ENCODE results near the gene ANKDD1A.

DNA sequence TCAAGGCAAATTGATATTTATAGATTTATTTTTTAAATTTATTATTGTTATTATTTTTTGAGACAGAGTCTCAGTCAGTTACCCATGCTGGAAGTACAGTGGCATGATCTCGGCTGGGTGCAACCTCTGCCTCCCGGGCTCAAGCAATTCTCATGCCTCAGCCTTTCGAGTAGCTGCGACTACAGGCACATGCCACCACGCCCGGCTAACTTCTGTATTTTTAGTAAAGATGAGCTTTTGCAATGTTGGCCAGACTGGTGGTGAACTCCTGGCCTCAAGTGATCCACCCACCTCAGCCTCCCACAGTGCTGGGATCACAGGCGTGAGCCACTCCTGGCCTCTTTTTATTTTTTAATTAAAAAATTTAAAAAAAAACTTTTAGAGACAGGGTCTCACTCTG lies 59.0 kb downstream of the ANKDD1A start:
- TF ChIP-seq, protein P1, sequence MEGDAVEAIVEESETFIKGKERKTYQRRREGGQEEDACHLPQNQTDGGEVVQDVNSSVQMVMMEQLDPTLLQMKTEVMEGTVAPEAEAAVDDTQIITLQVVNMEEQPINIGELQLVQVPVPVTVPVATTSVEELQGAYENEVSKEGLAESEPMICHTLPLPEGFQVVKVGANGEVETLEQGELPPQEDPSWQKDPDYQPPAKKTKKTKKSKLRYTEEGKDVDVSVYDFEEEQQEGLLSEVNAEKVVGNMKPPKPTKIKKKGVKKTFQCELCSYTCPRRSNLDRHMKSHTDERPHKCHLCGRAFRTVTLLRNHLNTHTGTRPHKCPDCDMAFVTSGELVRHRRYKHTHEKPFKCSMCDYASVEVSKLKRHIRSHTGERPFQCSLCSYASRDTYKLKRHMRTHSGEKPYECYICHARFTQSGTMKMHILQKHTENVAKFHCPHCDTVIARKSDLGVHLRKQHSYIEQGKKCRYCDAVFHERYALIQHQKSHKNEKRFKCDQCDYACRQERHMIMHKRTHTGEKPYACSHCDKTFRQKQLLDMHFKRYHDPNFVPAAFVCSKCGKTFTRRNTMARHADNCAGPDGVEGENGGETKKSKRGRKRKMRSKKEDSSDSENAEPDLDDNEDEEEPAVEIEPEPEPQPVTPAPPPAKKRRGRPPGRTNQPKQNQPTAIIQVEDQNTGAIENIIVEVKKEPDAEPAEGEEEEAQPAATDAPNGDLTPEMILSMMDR (IDR thresholded peaks at IDR 0.05): no peak
- TF ChIP-seq POLR2A (IDR thresholded peaks at IDR 0.05): no peak

Measured in lower leg skin (tissue), 3 donors.